Nephron progenitor cell (in vitro differentiated cells): ENCODE measurements around the gene MIA3.

Experiments
- DNase-seq: peaks from one replicate; pipeline ENCODE4 v3.0.0; 2021
- H3K27ac Mint-ChIP-seq: 2 replicates; pipeline ENCODE4 v1.8.0; 2021; ENCODE audit warnings: mild to moderate bottlenecking, moderate library complexity, mixed read lengths
- H3K27me3 Mint-ChIP-seq: 2 replicates; pipeline ENCODE4 v1.8.0; 2021; ENCODE audit warnings: mild to moderate bottlenecking, low read depth, mixed read lengths; ENCODE audit not compliant: poor library complexity
- H3K36me3 Mint-ChIP-seq: 2 replicates; pipeline ENCODE4 v1.8.0; 2021; ENCODE audit warnings: low read depth, mixed read lengths
- H3K4me1 Mint-ChIP-seq: 2 replicates; pipeline ENCODE4 v1.8.0; 2021; ENCODE audit warnings: mixed read lengths
- H3K4me3 Mint-ChIP-seq: 2 replicates; pipeline ENCODE4 v1.8.0; 2021; ENCODE audit warnings: mild to moderate bottlenecking, moderate library complexity, mixed read lengths
- H3K9me3 Mint-ChIP-seq: 2 replicates; pipeline ENCODE4 v1.8.0; 2021; ENCODE audit warnings: mild to moderate bottlenecking, moderate library complexity, mixed read lengths
- TF ChIP-seq, protein P1 (sequence below): fragments of 200-600 bp; sonication (generic); IDR thresholded peaks from 2 replicates; pipeline ENCODE4 v1.5.0; 2021; ENCODE audit warnings: antibody characterized with exemption

MIA3 gene

GRCh38 chr1:222644636-222644980, 26.7 kb downstream of the MIA3 start:
- peak overlapping the region; percentile 99 for H3K4me3 Mint-ChIP-seq
- no peaks in the 10 kb centered on the region for H3K27me3 Mint-ChIP-seq
- peak overlapping the region; percentile 99 for H3K27ac Mint-ChIP-seq
- TF ChIP-seq, protein P1, sequence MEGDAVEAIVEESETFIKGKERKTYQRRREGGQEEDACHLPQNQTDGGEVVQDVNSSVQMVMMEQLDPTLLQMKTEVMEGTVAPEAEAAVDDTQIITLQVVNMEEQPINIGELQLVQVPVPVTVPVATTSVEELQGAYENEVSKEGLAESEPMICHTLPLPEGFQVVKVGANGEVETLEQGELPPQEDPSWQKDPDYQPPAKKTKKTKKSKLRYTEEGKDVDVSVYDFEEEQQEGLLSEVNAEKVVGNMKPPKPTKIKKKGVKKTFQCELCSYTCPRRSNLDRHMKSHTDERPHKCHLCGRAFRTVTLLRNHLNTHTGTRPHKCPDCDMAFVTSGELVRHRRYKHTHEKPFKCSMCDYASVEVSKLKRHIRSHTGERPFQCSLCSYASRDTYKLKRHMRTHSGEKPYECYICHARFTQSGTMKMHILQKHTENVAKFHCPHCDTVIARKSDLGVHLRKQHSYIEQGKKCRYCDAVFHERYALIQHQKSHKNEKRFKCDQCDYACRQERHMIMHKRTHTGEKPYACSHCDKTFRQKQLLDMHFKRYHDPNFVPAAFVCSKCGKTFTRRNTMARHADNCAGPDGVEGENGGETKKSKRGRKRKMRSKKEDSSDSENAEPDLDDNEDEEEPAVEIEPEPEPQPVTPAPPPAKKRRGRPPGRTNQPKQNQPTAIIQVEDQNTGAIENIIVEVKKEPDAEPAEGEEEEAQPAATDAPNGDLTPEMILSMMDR, result no peak
- peaks cover 25% of the 10 kb centered on the region for H3K4me1 Mint-ChIP-seq
- no peak for DNase-seq
- H3K36me3 Mint-ChIP-seq, result peaks cover 16% of the 10 kb centered on the region
- H3K9me3 Mint-ChIP-seq, result no peaks in the 10 kb centered on the region

DNA sequence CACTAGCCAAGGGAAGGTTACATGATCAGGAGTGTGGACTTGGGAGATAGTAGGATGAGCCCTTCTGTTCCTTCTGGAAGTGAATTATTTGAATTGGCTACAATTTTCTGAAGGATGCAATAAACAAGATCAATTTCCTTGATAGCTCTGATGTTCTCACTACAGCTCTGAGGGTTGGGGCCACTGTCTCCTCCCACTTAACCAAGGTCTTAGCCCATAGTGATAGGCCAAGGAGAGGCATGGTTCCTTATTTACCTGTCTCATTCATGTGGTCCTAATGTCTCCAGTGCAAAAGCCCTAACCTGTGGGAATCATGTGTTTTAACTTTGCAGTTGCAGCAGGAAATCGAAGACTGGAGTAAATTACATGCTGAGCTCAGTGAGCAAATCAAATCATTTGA, 34.8 kb downstream of the MIA3 start:
- Mint-ChIP-seq H3K27me3 (no peaks in the 10 kb centered on the region), H3K4me1 (no peaks in the 10 kb centered on the region), H3K9me3 (no peaks in the 10 kb centered on the region), H3K4me3 (no peak overlapping the region), H3K36me3 (peaks cover 56% of the 10 kb centered on the region), H3K27ac (no peak overlapping the region)
- TF ChIP-seq, protein P1, result no peak
- DNase-seq, result no peak

DNA sequence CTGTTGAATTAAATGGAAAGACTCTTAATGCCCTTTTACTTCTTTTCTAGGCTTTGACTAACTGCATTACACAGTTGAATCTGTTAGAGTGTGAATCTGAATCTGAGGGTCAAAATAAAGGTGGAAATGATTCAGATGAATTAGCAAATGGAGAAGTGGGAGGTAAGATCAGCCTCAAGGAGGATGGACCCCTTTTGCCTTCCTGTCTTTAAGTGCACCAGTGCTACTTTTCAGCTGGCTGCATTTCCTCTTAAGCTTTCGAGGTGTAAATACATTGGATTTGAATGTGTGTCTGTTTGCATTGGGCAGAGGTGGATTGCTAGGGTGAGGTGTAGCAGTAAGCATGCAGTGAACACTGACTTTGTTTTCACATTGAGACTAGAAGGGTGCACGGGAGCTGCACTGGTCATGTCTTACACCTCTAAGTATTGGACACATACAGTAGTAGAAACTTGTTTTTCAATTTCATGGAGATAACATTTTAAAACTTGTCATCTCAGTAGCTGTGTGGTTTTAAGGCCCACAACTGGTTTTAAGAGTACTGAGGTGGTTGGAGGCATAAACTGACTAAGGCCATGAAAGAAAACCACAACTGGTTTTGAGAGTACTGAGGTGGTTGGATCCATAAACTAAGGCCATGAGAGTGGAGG, 35.4 kb downstream of the MIA3 start:
- Mint-ChIP-seq H3K9me3 (no peaks in the 10 kb centered on the region), H3K27ac (no peak overlapping the region), H3K36me3 (peaks cover 59% of the 10 kb centered on the region), H3K27me3 (no peaks in the 10 kb centered on the region), H3K4me1 (no peaks in the 10 kb centered on the region), H3K4me3 (no peak overlapping the region)
- DNase-seq, result no peak
- TF ChIP-seq, protein P1, result no peak

DNA sequence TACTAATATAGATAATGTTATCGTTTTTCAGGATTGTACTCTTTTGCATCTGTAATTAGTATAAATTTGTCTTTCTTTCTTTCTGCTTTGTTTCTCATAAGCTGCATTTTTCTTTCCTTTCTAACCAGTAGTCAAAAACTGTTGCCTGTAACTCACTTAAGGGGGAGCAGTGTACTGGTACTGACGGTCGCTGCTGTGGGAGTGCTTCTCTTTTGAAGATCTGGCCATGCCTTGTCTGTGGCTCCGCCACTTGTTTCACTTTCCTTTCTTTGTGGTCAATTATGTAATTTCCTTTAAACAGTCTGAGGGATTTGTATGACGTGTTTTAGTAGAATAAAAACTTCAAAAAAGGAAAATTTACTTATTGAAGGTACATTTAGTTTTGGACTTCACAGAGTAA, 37.0 kb downstream of the MIA3 start:
- DNase-seq, result no peak
- Mint-ChIP-seq H3K36me3 (peaks cover 58% of the 10 kb centered on the region), H3K9me3 (no peaks in the 10 kb centered on the region), H3K27ac (no peak overlapping the region), H3K4me3 (no peak overlapping the region), H3K4me1 (no peaks in the 10 kb centered on the region), H3K27me3 (no peaks in the 10 kb centered on the region)
- TF ChIP-seq, protein P1, result no peak

GRCh38 chr1:222656391-222657155, 38.7 kb downstream of the MIA3 start:
- no peak for DNase-seq
- Mint-ChIP-seq H3K9me3 (no peaks in the 10 kb centered on the region), H3K4me1 (no peaks in the 10 kb centered on the region), H3K27me3 (no peaks in the 10 kb centered on the region), H3K36me3 (peaks cover 63% of the 10 kb centered on the region), H3K4me3 (no peak overlapping the region), H3K27ac (peak overlapping the region; percentile 4)
- TF ChIP-seq, protein P1, result no peak

GRCh38 chr1:222657899-222658298, 40.0 kb downstream of the MIA3 start:
- Mint-ChIP-seq H3K36me3 (peaks cover 58% of the 10 kb centered on the region), H3K4me1 (no peaks in the 10 kb centered on the region), H3K27ac (no peak overlapping the region), H3K9me3 (no peaks in the 10 kb centered on the region), H3K27me3 (no peaks in the 10 kb centered on the region), H3K4me3 (no peak overlapping the region)
- DNase-seq, result no peak
- TF ChIP-seq, protein P1, result no peak
